Stimulated activated naive CD8-positive, alpha-beta T cell treated with anti-CD3 and anti-CD28 coated beads, Interleukin-15, Interleukin-2, amounts not matched to agents 100 ng/mL and 50 ng/mL, for 24 hours (primary cell): ENCODE measurements around the gene HAPLN3.
A peak's percentile ranks its signal among the peaks of the same experiment; 100 is the strongest.

Experiments
- H3K27ac Mint-ChIP-seq: one replicate; pipeline ENCODE4 v1.8.0; 2021; ENCODE audit warnings: mild to moderate bottlenecking, mixed read lengths
- H3K27me3 Mint-ChIP-seq: one replicate; pipeline ENCODE4 v1.8.0; 2021; ENCODE audit warnings: mixed read lengths
- H3K36me3 Mint-ChIP-seq: one replicate; pipeline ENCODE4 v1.8.0; 2021; ENCODE audit warnings: low read depth, mixed read lengths
- H3K4me1 Mint-ChIP-seq: one replicate; pipeline ENCODE4 v1.8.0; 2021; ENCODE audit warnings: low read depth, mixed read lengths
- H3K4me3 Mint-ChIP-seq: one replicate; pipeline ENCODE4 v1.8.0; 2021; ENCODE audit warnings: mild to moderate bottlenecking, mixed read lengths
- H3K9me3 Mint-ChIP-seq: one replicate; pipeline ENCODE4 v1.8.0; 2021; ENCODE audit warnings: mixed read lengths

The HAPLN3 gene

GRCh38 chr15:88839961-88840360, 55.4 kb downstream of the HAPLN3 start:
- Mint-ChIP-seq H3K27ac (no peak overlapping the region), H3K4me3 (no peak overlapping the region), H3K4me1 (peaks cover 7% of the 10 kb centered on the region), H3K9me3 (no peaks in the 10 kb centered on the region), H3K36me3 (no peaks in the 10 kb centered on the region), H3K27me3 (no peaks in the 10 kb centered on the region)

DNA sequence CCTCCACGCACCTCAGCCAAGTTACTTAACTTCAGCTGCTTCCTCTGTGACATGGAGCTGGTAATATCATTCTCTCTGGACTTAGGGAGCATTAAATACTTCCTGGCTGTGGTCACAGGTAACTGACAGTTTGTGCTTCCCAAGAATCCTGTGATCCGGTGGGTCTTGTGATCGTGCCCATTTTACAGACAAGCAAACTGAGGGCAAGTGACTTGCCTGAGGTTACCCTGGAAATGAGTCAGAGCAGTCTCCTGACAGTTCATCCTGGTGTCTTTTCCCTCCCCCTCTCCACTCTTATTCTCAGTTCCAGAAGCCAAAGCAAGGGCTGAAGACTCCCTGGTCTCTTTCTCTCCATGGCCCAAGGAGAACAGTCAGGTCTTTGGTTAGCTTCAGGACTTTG, 56.2 kb downstream of the HAPLN3 start:
- Mint-ChIP-seq H3K9me3 (no peaks in the 10 kb centered on the region), H3K27me3 (no peaks in the 10 kb centered on the region), H3K4me1 (peaks cover 4% of the 10 kb centered on the region), H3K4me3 (no peak overlapping the region), H3K27ac (no peak overlapping the region), H3K36me3 (no peaks in the 10 kb centered on the region)

DNA sequence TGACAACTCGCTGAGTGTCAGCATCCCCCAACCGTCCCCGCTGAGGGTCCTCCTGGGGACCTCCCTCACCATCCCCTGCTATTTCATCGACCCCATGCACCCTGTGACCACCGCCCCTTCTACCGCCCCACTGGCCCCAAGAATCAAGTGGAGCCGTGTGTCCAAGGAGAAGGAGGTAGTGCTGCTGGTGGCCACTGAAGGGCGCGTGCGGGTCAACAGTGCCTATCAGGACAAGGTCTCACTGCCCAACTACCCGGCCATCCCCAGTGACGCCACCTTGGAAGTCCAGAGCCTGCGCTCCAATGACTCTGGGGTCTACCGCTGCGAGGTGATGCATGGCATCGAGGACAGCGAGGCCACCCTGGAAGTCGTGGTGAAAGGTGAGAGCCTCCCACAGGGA, 56.7 kb downstream of the HAPLN3 start:
- Mint-ChIP-seq H3K27me3 (no peaks in the 10 kb centered on the region), H3K27ac (no peak overlapping the region), H3K9me3 (no peaks in the 10 kb centered on the region), H3K36me3 (no peaks in the 10 kb centered on the region), H3K4me1 (peaks cover 9% of the 10 kb centered on the region), H3K4me3 (no peak overlapping the region)

- no peaks in the 10 kb centered on the region for H3K36me3 Mint-ChIP-seq
- H3K4me1 Mint-ChIP-seq: peaks cover 9% of the 10 kb centered on the region
- no peaks in the 10 kb centered on the region for H3K27me3 Mint-ChIP-seq
- H3K9me3 Mint-ChIP-seq: no peaks in the 10 kb centered on the region
- no peak overlapping the region for H3K27ac Mint-ChIP-seq
- no peak overlapping the region for H3K4me3 Mint-ChIP-seq
These were observed 59.7 kb downstream of the HAPLN3 start for GRCh38 chr15:88835646-88836045.

DNA sequence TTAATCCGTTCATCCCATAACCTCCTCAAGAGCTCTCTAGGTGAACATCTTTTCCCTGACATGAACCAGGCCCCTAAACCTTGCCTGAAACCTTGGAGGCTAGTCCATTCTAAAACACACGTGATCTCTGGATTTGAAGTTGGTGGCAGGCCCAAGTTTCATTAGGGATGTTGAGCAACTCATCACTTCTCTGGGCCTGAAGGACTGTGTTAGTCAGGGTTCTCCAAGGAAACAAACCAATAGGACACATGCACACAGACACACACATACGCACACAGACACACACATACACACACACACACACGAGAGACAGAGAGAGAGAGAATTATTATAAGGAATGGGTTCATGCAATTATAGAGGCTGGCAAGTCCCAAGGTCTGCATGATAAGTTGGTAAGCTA, 60.2 kb downstream of the HAPLN3 start:
- H3K27me3 Mint-ChIP-seq: no peaks in the 10 kb centered on the region
- no peaks in the 10 kb centered on the region for H3K9me3 Mint-ChIP-seq
- H3K4me1 Mint-ChIP-seq: peaks cover 9% of the 10 kb centered on the region
- H3K4me3 Mint-ChIP-seq: no peak overlapping the region
- H3K36me3 Mint-ChIP-seq: no peaks in the 10 kb centered on the region
- H3K27ac Mint-ChIP-seq: no peak overlapping the region

DNA sequence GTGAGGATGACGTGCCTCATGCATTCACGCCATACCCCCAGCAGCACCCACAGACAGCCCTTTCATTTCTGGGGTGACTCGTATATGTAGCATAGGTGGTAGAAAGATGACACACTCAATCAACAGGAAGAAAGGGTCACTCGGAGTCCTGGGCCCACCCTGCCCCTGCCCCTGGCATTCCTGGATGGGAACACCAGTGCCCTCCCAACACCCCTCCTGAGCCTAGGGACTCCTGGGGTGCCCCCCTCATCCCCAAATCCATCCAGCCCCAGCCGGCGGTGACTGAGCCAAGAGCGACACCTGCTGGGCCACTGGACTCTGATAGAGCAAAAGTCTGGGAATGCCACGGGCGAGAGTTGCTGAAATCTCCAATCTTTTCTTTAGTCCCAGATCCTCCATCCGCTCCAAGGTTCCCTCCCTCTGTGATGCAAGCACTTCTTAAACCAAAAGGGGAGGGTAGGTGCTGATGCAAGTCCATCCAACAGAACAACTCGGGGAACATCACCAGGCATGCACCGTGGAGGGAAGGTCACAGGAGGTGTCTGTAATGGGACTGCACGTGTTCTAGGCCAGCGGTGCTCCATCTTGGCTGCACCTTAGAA, 61.0 kb downstream of the HAPLN3 start:
- peaks cover 9% of the 10 kb centered on the region for H3K4me1 Mint-ChIP-seq
- H3K27ac Mint-ChIP-seq: no peak overlapping the region
- no peak overlapping the region for H3K4me3 Mint-ChIP-seq
- H3K27me3 Mint-ChIP-seq: no peaks in the 10 kb centered on the region
- no peaks in the 10 kb centered on the region for H3K9me3 Mint-ChIP-seq
- no peaks in the 10 kb centered on the region for H3K36me3 Mint-ChIP-seq

DNA sequence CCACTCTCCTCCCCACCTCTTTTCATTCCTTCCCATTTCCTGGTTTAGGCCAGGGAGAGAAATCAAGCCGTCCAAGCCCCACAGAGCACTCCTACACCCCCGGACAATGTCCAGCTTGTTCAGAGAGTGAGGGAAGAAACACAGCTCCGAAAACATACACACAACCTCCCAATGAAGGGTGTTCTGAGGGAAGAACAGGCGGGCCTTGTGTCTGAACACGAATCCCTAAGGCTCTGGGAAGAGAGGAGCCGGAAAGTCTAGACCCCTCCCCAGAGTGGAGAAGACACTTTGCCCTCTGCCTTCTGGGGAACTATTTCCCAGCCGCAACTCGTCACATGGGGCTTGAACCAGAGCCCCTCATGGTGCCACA, 61.6 kb downstream of the HAPLN3 start:
- H3K4me1 Mint-ChIP-seq: peaks cover 9% of the 10 kb centered on the region
- H3K9me3 Mint-ChIP-seq: no peaks in the 10 kb centered on the region
- H3K27ac Mint-ChIP-seq: no peak overlapping the region
- H3K36me3 Mint-ChIP-seq: no peaks in the 10 kb centered on the region
- H3K27me3 Mint-ChIP-seq: no peaks in the 10 kb centered on the region
- H3K4me3 Mint-ChIP-seq: no peak overlapping the region

DNA sequence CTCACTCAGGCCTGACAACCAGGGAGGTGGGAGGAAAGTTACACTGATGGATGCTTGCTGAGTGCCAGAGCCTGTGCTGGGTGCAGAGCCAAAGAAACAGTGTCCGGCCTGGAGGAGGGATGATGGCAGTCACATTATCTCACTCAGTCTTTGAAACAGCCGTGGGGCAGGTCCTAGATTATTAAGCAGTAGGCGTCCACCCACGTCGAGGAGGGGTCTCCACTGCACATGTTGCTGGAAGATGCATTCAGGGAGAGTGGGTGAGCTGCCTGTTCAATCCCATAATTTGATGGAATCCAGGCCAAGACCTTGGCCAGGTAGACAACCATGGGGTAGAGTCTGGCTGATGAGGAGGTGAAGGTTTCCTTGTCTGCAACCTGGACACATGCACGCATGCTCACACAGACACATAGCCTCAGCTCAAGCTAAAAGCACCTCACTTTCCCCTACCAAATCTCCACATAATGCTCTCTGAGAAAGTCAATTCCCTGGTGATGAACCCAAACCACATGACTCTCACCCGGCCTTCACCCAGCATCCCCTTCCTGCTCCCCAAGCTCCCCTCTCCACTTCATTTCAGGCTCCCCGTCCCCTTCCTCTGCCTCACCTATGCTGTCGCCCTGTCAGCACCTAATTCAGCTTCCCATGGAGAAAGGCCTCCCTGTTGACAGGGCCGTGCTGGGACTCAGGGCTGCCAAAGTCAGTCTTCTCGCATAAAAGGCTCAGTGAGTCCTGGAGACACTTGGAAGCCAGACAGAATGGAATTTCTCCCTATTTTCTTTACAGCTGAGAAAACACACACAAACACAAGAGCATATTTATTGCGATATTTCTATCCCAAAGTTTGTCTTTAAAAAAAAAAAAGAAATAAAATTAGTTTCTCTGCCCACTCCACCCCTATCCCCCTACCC, 62.3 kb downstream of the HAPLN3 start:
- no peaks in the 10 kb centered on the region for H3K36me3 Mint-ChIP-seq
- no peaks in the 10 kb centered on the region for H3K27me3 Mint-ChIP-seq
- H3K4me3 Mint-ChIP-seq: no peak overlapping the region
- H3K27ac Mint-ChIP-seq: peak overlapping the region; percentile 34
- peaks cover 9% of the 10 kb centered on the region for H3K4me1 Mint-ChIP-seq
- H3K9me3 Mint-ChIP-seq: no peaks in the 10 kb centered on the region

DNA sequence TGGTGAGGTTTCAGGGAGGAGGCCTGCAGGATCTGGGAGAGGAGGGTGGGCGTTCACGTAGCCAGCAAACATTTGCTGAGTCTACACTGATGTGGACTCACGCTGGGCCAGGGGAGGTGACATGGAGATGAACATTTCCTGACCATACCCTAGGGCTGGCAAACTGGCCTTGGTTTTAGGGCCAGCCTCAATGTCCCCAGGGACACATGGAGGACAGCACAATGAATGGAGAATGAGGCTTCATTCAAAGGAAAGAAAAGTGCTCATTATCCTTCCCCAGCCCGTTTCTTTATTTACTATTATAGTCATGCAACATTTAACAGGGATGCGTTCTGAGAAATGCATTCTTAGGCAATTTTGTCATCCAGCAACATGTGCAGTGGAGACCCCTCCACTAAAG, 65.3 kb downstream of the HAPLN3 start:
- no peak overlapping the region for H3K4me3 Mint-ChIP-seq
- no peaks in the 10 kb centered on the region for H3K9me3 Mint-ChIP-seq
- H3K36me3 Mint-ChIP-seq: no peaks in the 10 kb centered on the region
- H3K27me3 Mint-ChIP-seq: peaks cover 4% of the 10 kb centered on the region
- peaks cover 9% of the 10 kb centered on the region for H3K4me1 Mint-ChIP-seq
- H3K27ac Mint-ChIP-seq: no peak overlapping the region

GRCh38 chr15:88828791-88829190, 66.6 kb downstream of the HAPLN3 start:
- Mint-ChIP-seq H3K27ac (peak overlapping the region; percentile 9), H3K9me3 (no peaks in the 10 kb centered on the region), H3K4me3 (no peak overlapping the region), H3K4me1 (peaks cover 1% of the 10 kb centered on the region), H3K27me3 (peaks cover 7% of the 10 kb centered on the region), H3K36me3 (no peaks in the 10 kb centered on the region)
